Stimulated activated CD4-positive, alpha-beta T cell treated with anti-CD3 and anti-CD28 coated beads, Interleukin-12 subunit alpha, Interleukin-12 subunit beta, amount 100 ng/mL, for 4 hours (primary cell): ENCODE results near the gene CCDC18.

ENCODE experiments used
- DNase-seq: peaks from one replicate; pipeline ENCODE4 v3.0.0-alpha.2; 2020

The CCDC18 gene

GRCh38 chr1:93317943-93318342 lies 137.4 kb downstream of the CCDC18 start:
- DNase-seq, result no peak

- no peak for DNase-seq
Measured at GRCh38 chr1:93321720-93322119, 141.2 kb downstream of the CCDC18 start.

- DNase-seq, result no peak
Measured at GRCh38 chr1:93322349-93322748, 141.8 kb downstream of the CCDC18 start.

- DNase-seq, result no peak
Measured at GRCh38 chr1:93323185-93323820, 142.8 kb downstream of the CCDC18 start.

DNA sequence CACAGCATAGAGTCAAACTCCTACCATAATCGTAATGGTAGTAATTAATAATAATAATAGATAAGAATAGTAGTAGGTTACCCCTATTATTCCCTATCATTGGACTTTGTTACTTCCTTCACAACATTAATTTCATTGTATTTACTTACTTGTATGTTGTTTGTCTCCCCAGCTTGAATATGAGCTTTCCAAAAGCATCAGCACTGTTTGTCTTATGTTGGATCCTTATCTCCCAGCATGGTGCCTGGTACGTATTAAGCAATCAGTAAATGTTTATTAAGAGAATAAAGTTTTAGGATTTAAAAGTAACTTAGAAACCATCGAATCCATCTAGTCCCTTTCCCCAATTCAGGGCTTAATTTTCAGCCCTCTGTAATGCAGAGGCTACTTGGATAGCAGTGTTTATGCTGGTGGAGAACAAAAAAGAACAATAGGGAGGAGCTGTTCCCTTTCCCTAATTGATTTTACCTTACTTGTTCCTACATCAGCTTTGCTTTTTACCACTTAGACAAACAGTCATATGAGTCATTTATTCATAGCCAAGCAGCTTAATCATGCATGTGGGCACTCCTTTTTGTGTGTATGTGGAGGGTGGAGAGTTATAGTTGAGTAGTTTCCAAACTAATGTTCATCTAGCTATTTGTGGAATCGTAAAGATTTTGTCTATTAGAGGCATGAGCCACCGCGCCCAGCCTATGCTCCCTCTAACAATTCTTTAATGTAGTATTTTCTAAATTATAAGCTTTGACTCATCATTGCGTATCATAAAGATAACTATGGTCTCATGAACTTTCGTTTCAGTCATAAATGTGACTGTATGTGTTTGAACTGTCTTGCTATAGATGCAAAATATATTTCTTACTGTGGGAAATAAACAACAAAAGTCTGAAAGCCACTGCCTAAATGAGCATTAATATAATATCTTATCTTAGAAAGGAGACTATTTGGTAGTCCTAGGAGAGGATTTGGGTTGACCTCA lies 144.3 kb downstream of the CCDC18 start:
- no peak for DNase-seq
